Measurements from ENCODE around the gene ILRUN.

GRCh38 chr6:34692280-34692679 is 4.3 kb downstream of the ILRUN start:
- TF ChIP-seq CTCF (IDR thresholded peaks at IDR 0.05; ENCODE audit: insufficient read depth, low read length), result no peak
- TF ChIP-seq REST (IDR thresholded peaks at IDR 0.05; ENCODE audit: insufficient replicate concordance, low read depth), result no peak
